ENCODE results near the gene ORM2. TPM values are rescaled to one million over a fixed set of nuclear protein-coding genes. Genes with fewer than 3 reads are reported as not detected.

Gene ORM2
- total and polyA plus RNA-seq, 2 of the 4 experiments (the other 2 are of a cell fraction) = not detected

GRCh38 chr9:114350636-114351401 lies 21.1 kb downstream of the ORM2 start (continued):
- TF ChIP-seq POLR2A (IDR thresholded peaks at IDR 0.05; ENCODE audit: low read depth, low read length) = no peak

GRCh38 chr9:114351932-114352331 lies 22.3 kb downstream of the ORM2 start:
- Histone ChIP-seq H3K56ac (ENCODE audit: extremely low read depth, insufficient read depth, low read length) (no peak overlapping the region), H3K4me3 (ENCODE audit: insufficient read depth, low read depth, low read length) (no peak overlapping the region), H3K4me1 (ENCODE audit: control insufficient read depth, insufficient read depth, low read length) (peaks cover 13% of the 10 kb centered on the region), H3K23ac (ENCODE audit: low read depth, low read length) (no peak overlapping the region), H3K18ac (ENCODE audit: low read depth, low read length) (no peak overlapping the region), H4K8ac (ENCODE audit: low read depth in 2 of 2, low read length in 2 of 2) (no peak overlapping the region), H3K27me3 (ENCODE audit: control insufficient read depth, insufficient read depth, low read length) (no peaks in the 10 kb centered on the region), H2BK5ac (ENCODE audit: low read depth, low read length, poor library complexity, severe bottlenecking) (no peak overlapping the region), H3K9me1 (ENCODE audit: insufficient read depth, low read length) (peaks cover 18% of the 10 kb centered on the region), H2AK5ac (ENCODE audit: low read depth, low read length) (no peak overlapping the region), H3K14ac (replicated peaks; ENCODE audit: low read depth, low read length) (no peak overlapping the region), H4K91ac (ENCODE audit: insufficient read depth, low read depth, low read length) (no peak overlapping the region), H3K36me3 (ENCODE audit: control insufficient read depth, insufficient read depth, low read length) (peaks cover 47% of the 10 kb centered on the region), H3K79me1 (ENCODE audit: low read depth in 1 of 2, low read length in 2 of 2) (peaks cover 0 to 12% of the 10 kb centered on the region in 2 experiments; a peak in 2 of 4 replicates), H2BK20ac (ENCODE audit: low read depth, low read length) (no peak overlapping the region), H2BK15ac (ENCODE audit: low read depth, low read length) (no peak overlapping the region), H4K20me1 (ENCODE audit: insufficient read depth, low read length) (peaks cover 7% of the 10 kb centered on the region; the same call in 1 of the 2 replicates), H3K4me2 (ENCODE audit: low read depth, low read length) (no peak overlapping the region), H3K9me3 (ENCODE audit: control insufficient read depth, insufficient read depth, low read length) (no peaks in the 10 kb centered on the region), H3K27ac (ENCODE audit: insufficient read depth, low read length) (no peak overlapping the region), H2BK120ac (ENCODE audit: low read depth, low read length) (no peak overlapping the region), H2AK9ac (replicated peaks; ENCODE audit: low read depth, low read length, poor library complexity) (no peak overlapping the region), H4K5ac (ENCODE audit: low read depth, low read length) (no peak overlapping the region), H3K4ac (ENCODE audit: low read depth, low read length) (no peak overlapping the region), H3K9ac (ENCODE audit: low read depth, low read length) (no peak overlapping the region), H2AFZ (replicated peaks; ENCODE audit: low read length, poor library complexity) (no peak overlapping the region)
- intact Hi-C loops (cut with micrococcal nuclease) = no loop called here
- ChIA-PET POLR2A (ENCODE audit: unreplicated experiment) (no interaction called here), CTCF (interaction anchor here (1.4 kb wide), 1 partner anchor 14 kb away, joined by 6 read pairs; no protein-coding TSS in a partner anchor)
- in situ Hi-C loops (cut with MboI; ENCODE audit: low sequenced_read_pairs) = no loop called here
- DNase-seq (no peak), ATAC-seq (ENCODE audit: low read depth) (no peak)
- dilution Hi-C loops (cut with HindIII; ENCODE audit: low sequenced_read_pairs, unreplicated experiment) = no loop called here
- TF ChIP-seq USF2 (IDR thresholded peaks at IDR 0.05; ENCODE audit: low read depth, low read length) = no peak
- no peak for TF ChIP-seq NFE2L2 (IDR thresholded peaks at IDR 0.05; ENCODE audit: low read depth, low read length)
- no peak for TF ChIP-seq RAD21 (IDR thresholded peaks at IDR 0.05; ENCODE audit: low read length)
- no peak for TF ChIP-seq MAZ (IDR thresholded peaks at IDR 0.05; ENCODE audit: borderline replicate concordance, low read depth, low read length)
- TF ChIP-seq CHD1 (IDR thresholded peaks at IDR 0.05; ENCODE audit: low read depth, low read length) = no peak
- TF ChIP-seq MAFK (IDR thresholded peaks at IDR 0.05; ENCODE audit: low read depth, low read length) = no peak
- no peak for TF ChIP-seq RFX5 (IDR thresholded peaks at IDR 0.05; ENCODE audit: low read depth, low read length)
- no peak for TF ChIP-seq FOS (IDR thresholded peaks at IDR 0.05; ENCODE audit: low read depth, low read length)
- TF ChIP-seq CEBPB (IDR thresholded peaks at IDR 0.05; ENCODE audit: low read depth, low read length) = no peak
- TF ChIP-seq ELK1 (IDR thresholded peaks at IDR 0.05; ENCODE audit: borderline replicate concordance, low read depth, low read length) = no peak
- no peak for TF ChIP-seq RCOR1 (IDR thresholded peaks at IDR 0.05; ENCODE audit: insufficient replicate concordance, low read length)
- TF ChIP-seq POLR2A (IDR thresholded peaks at IDR 0.05; ENCODE audit: low read depth, low read length) = no peak
- no CpG with 5 or more reads among the region's 4 CpGs for WGBS, 2 experiments (ENCODE audit: extremely low coverage in 2 of 2, insufficient read length in 1 of 2)
- no TSS peak for BruUV-seq (replicated peaks)

Measured in IMR-90 (cell line).